RCC 7860 (cell line): ENCODE data around the gene SMAP2.

Experiments used
- DNase-seq: peaks from one replicate; pipeline ENCODE4 v3.0.0-alpha.2; 2015; ENCODE audit warnings: low spot score
- FAIRE-seq: peaks from 2 replicates; lab custom pipeline; 2012; peaks lifted over from hg19 to GRCh38; lab: Jason Lieb, UNC

SMAP2 gene

DNA sequence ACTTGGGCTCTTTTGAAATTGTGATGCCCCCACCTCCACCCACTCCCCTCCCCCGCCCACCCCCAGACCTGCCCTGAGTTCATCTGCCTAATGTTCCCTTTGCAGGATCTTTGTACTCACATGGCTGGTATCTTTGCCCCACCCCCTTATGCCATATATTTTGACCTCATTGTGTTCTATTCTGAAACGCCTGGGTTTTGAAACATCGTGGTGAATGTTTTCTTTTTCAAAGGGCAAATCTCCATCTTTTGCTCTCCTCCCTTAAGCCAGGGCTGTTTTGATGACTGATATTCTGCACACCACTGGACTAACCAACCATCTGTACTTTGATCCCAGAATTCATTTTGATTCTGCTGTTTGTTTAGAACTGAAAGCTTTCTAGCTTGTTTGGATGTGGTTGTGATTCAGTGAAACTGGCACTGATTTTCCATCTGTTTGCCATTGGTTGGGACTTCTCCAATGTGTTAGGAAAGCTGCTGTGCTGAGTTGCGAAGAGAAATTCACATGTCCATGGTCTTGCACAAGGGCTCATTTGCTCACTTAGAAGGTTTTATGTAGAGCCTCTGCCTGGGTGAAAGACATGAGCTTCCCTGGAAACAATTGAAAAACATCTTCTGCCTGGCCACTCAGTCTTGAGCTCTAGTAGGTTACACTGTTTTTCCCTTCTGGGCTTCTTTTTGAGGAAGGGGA is 16.5 kb downstream of the SMAP2 start:
- no peak for FAIRE-seq
- no peak for DNase-seq

DNA sequence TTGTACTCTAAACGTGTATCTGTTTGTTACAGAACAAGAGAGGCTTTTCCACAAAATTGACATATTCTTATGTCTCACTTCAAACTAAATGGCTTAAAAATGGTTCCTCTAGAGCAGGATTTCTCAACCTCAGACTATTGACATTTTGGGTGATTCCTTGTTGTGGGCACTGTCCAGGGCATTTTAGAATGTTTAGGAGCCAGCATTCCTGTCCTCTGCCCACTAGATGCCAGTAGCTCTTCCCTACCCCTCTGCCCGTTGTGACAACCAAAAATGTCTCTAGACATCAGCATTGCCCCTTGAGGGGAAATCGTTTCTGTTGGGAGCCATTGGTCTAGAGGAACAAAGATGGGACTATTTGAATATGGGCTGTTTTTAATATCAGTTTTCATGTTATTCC is 17.3 kb downstream of the SMAP2 start:
- FAIRE-seq: no peak
- no peak for DNase-seq

- DNase-seq: no peak
- FAIRE-seq: no peak
These were observed 18.2 kb downstream of the SMAP2 start for GRCh38 chr1:40391688-40392145.

GRCh38 chr1:40392221-40392620 is 18.7 kb downstream of the SMAP2 start:
- no peak for FAIRE-seq
- no peak for DNase-seq

GRCh38 chr1:40393173-40393572 is 19.6 kb downstream of the SMAP2 start:
- DNase-seq (no peak), FAIRE-seq (no peak)

GRCh38 chr1:40394491-40395172 is 21.1 kb downstream of the SMAP2 start:
- DNase-seq (no peak), FAIRE-seq (no peak)

GRCh38 chr1:40395190-40396175 is 22.0 kb downstream of the SMAP2 start:
- no peak for FAIRE-seq

GRCh38 chr1:40396420-40396819 is 22.9 kb downstream of the SMAP2 start:
- no peak for DNase-seq
- no peak for FAIRE-seq

More at GRCh38 chr1:40395190-40396175, 22.0 kb downstream of the SMAP2 start:
- DNase-seq: no peak

GRCh38 chr1:40397258-40397657 is 23.7 kb downstream of the SMAP2 start:
- FAIRE-seq (no peak), DNase-seq (no peak)

DNA sequence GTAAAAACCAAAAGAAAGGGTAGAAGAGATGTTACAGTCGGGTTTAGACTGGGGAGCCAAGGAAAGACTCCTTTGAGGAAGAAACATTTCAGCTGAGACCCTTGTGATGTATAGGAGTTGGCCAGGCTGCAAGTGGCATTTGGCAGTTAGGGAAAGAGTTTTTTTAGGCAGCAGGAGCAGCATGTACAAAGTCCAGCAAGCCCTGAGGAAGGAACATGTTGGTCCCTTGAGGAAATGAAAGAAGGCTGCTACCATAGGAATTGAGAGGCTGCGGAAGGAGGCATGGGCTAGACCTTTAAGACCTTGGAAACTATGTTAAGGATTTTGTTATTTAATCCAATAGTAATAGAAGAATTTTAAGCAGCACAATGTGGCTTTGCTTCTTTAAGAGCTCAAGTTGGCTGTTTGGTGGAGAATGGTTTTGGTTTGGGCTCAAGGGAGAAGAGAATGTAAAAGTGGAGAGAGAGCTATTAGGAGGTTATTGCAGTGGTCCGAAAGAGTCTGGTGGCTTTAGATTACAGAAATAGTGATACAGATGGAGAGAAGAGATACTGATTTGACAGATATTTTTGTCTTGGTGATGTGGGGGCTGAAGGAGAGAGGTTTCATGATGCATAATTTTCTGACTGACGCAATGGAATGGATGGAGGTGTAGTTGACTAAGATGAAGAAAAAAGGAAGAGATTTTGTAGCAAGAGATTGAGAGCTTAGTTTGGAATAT is 26.6 kb downstream of the SMAP2 start:
- no peak for DNase-seq
- no peak for FAIRE-seq

- DNase-seq (no peak), FAIRE-seq (no peak)
These were observed 28.1 kb downstream of the SMAP2 start for GRCh38 chr1:40401473-40402201.

DNA sequence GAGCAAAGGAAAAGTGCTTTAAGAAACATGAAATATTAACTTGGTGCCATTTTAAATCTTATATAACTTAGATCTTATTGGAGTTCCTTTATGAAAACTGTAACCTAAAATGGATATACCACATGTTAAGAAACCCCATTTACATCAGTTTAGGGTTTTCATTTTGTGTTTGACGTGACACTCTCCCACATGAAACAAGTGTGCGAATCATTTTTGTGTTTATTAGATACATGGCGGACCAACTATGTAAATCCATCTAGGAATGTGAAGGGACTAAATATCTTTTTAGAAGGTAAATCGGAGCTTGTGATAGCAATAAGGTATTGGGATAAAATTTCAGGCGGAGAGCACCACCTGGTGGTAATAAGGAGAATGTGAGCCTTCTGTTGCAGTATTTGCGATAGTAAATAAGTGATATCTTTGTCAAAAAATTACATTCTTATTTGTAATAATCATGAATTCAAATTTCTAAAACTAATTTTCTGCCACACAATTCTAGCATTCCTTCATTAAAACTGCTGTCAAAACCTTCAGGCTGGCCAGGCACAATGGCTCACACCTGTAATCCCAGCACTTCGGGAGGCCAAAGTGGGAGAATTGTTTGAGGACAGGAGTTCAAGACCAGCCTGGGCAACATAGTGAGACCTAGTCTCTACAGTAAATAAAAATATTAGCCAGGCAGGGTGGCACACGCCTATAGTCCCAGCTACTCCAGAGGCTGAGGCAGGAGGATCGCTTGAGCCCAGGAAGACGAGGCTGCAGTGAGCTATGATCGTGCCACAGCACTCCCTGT is 31.3 kb downstream of the SMAP2 start:
- peak; percentile 79 for FAIRE-seq
- peak; percentile 52 for DNase-seq

DNA sequence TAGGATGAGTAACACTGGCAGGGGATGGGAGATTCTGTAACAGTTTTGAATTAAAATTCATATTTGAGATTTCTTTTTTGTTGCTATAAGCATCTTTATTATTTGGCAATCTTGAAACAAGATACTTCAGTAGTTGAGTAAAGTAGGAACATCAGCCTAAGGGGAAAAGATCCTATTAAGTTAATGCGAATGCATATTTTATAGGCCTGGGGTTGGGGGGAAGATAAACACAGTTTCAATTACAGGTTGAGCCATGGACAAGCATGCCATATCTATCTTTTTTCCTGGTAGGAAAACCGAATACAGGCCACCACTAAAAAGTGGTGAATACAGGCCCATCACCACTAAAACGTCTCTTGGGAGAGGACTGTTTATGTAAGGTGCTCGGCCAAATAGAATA is 32.3 kb downstream of the SMAP2 start:
- DNase-seq: no peak
- no peak for FAIRE-seq

DNA sequence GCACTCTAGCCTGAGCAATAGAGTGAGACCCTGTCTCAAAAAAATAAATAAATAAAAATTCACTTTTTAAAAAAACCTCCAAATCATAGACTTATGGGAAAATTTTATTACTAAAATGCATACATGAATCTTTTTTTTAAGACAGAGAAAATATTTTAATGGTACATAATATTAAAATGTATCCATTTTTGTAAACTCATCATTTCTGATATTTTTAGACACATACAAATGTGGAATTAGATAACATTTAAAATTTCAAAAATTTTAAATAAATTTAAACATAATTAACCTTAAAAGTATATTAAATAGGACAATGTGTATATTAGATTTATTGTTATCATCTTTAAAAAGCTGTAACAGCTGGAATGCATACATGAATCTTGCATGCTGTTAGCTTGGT is 33.9 kb downstream of the SMAP2 start:
- FAIRE-seq (peak; percentile 16), DNase-seq (no peak)

- FAIRE-seq: no peak
These were observed 35.9 kb downstream of the SMAP2 start for GRCh38 chr1:40409467-40409866.

GRCh38 chr1:40411294-40411693 is 37.8 kb downstream of the SMAP2 start:
- FAIRE-seq (no peak), DNase-seq (no peak)

More at GRCh38 chr1:40409467-40409866, 35.9 kb downstream of the SMAP2 start:
- no peak for DNase-seq

DNA sequence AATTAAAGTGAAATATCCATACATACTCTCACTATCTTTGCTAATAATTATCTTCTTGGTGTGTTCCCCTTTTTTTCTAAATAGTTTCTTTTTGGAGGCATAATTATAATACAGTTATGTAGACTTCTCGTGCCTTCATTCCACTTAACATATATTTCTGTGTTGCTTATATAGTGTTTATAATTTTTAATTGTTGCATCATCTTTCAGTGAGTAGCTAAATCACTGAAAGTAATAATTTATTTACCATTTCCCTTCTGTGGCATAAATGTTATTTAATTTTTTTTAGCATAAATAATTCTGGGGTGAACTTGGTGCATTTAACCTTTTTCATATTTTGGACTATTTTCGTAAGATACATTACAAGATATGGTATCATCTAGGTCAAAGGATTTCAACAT is 38.3 kb downstream of the SMAP2 start:
- FAIRE-seq: no peak
- no peak for DNase-seq

GRCh38 chr1:40413527-40414252 is 40.2 kb downstream of the SMAP2 start:
- DNase-seq (no peak), FAIRE-seq (no peak)
